Ectodermal cell (in vitro differentiated cells): ENCODE measurements around the gene EYS.

Experiments used
- H3K27ac ChIP-seq: 2 replicates; pipeline ENCODE4 v1.7.0; 2013; ENCODE audit warnings: mild to moderate bottlenecking, low read depth, low read length; ENCODE audit not compliant: insufficient read depth, poor library complexity, severe bottlenecking
- H3K27me3 ChIP-seq: 2 replicates; pipeline ENCODE4 v1.7.0; 2013; ENCODE audit warnings: mild to moderate bottlenecking, low read length; ENCODE audit not compliant: insufficient read depth, control insufficient read depth, poor library complexity, severe bottlenecking
- H3K36me3 ChIP-seq: one replicate; pipeline ENCODE4 v1.7.0; 2013; ENCODE audit warnings: low read length; ENCODE audit not compliant: control insufficient read depth, insufficient read depth
- H3K4me1 ChIP-seq: one replicate; pipeline ENCODE4 v1.7.0; 2013; ENCODE audit warnings: low read length; ENCODE audit not compliant: control insufficient read depth, insufficient read depth
- H3K4me3 ChIP-seq: 2 replicates; pipeline ENCODE4 v1.7.0; 2013; ENCODE audit warnings: low read depth, low read length, control low read depth; ENCODE audit not compliant: insufficient read depth
- H3K9me3 ChIP-seq: 2 replicates; pipeline ENCODE4 v1.7.0; 2013; ENCODE audit warnings: mild to moderate bottlenecking, low read length, moderate library complexity; ENCODE audit not compliant: control insufficient read depth
- WGBS, 2 experiments: methylation state at CpG; one replicate each; pipeline ENCODE4 v1.1.7; 2013; ENCODE audit warnings: missing lambda C conversion rate in 2 of 2; 5-methylcytosine and 5-hydroxymethylcytosine counted together

The EYS gene

GRCh38 chr6:64712606-64713005 lies 994.4 kb downstream of the EYS start:
- H3K9me3 ChIP-seq: no peaks in the 10 kb centered on the region
- WGBS, 2 experiments: 46 to 55% methylated on average over 2 of the region's 2 CpGs
- H3K27ac ChIP-seq: no peak overlapping the region
- H3K4me3 ChIP-seq: no peak overlapping the region
- no peaks in the 10 kb centered on the region for H3K36me3 ChIP-seq
- H3K4me1 ChIP-seq: no peaks in the 10 kb centered on the region
- H3K27me3 ChIP-seq: no peaks in the 10 kb centered on the region

GRCh38 chr6:64703922-64704321 lies 1003.1 kb downstream of the EYS start:
- no peak overlapping the region for H3K4me3 ChIP-seq
- 57 to 80% methylated on average over 2 of the region's 2 CpGs for WGBS, 2 experiments
- no peaks in the 10 kb centered on the region for H3K27me3 ChIP-seq
- H3K4me1 ChIP-seq: no peaks in the 10 kb centered on the region
- H3K27ac ChIP-seq: no peak overlapping the region
- no peaks in the 10 kb centered on the region for H3K36me3 ChIP-seq
- H3K9me3 ChIP-seq: no peaks in the 10 kb centered on the region

GRCh38 chr6:64696053-64696452 lies 1011.0 kb downstream of the EYS start:
- no peaks in the 10 kb centered on the region for H3K9me3 ChIP-seq
- H3K4me1 ChIP-seq: no peaks in the 10 kb centered on the region
- no peak overlapping the region for H3K27ac ChIP-seq
- H3K36me3 ChIP-seq: no peaks in the 10 kb centered on the region
- H3K4me3 ChIP-seq: no peak overlapping the region
- H3K27me3 ChIP-seq: no peaks in the 10 kb centered on the region
- whole genome bisulfite sequencing, 2 experiments: 100% methylated on average over 1 of the region's 1 CpG; no CpG with 5 or more reads in 1 of the 2 experiments

- no peaks in the 10 kb centered on the region for H3K9me3 ChIP-seq
- no peaks in the 10 kb centered on the region for H3K27me3 ChIP-seq
- no peaks in the 10 kb centered on the region for H3K36me3 ChIP-seq
- H3K4me3 ChIP-seq: no peak overlapping the region
- H3K4me1 ChIP-seq: no peaks in the 10 kb centered on the region
- H3K27ac ChIP-seq: no peak overlapping the region
- 89 to 92% methylated on average over 3 of the region's 3 CpGs for WGBS, 2 experiments
Observed at GRCh38 chr6:64694356-64694755, 1012.7 kb downstream of the EYS start.

DNA sequence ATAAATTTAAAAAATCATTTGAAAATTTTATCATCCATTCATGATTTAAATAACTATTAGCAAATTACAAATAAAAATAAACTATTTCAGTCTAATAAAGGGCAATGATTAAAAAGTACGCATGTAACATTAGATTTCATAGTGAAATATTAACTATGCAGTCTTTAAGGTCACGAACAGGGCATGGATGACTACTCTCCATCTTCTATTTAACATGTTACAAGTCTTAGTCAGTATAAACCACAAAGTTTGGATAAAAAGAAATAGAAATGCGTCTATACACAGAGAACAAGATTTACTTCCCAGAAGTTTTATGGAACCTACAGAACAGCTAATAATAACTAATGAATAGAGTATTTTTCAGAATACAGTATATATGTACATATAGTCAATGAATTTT lies 1016.0 kb downstream of the EYS start:
- H3K27me3 ChIP-seq: no peaks in the 10 kb centered on the region
- WGBS, 2 experiments: 100% methylated on average over 3 of the region's 3 CpGs; no CpG with 5 or more reads in 1 of the 2 experiments
- H3K9me3 ChIP-seq: no peaks in the 10 kb centered on the region
- no peaks in the 10 kb centered on the region for H3K4me1 ChIP-seq
- H3K27ac ChIP-seq: no peak overlapping the region
- H3K36me3 ChIP-seq: no peaks in the 10 kb centered on the region
- no peak overlapping the region for H3K4me3 ChIP-seq

GRCh38 chr6:64685401-64685800 lies 1021.6 kb downstream of the EYS start:
- no peak overlapping the region for H3K4me3 ChIP-seq
- H3K9me3 ChIP-seq: no peaks in the 10 kb centered on the region
- 50 to 52% methylated on average over 2 of the region's 2 CpGs for WGBS, 2 experiments
- no peaks in the 10 kb centered on the region for H3K27me3 ChIP-seq
- no peaks in the 10 kb centered on the region for H3K4me1 ChIP-seq
- no peak overlapping the region for H3K27ac ChIP-seq
- H3K36me3 ChIP-seq: no peaks in the 10 kb centered on the region

DNA sequence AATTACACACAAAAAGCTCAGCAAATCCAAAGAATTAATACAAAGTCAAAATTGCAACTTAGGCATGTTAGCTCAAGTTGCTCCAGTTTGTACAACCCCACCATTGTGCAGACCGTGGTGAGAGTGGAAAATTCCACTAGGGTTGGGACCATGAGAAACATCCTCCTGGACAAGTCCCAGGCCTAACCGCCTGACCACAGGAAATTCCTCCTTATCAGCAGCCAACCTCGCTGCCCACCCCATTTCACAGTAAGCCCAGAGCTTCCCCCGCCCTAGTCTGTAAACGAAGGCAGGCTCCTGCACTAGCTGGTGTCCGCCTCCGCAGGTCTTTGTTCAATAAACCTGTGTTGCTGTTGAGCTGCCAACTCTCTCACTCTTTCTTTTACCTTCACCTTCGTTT lies 1023.3 kb downstream of the EYS start:
- 71 to 74% methylated on average over 7 of the region's 8 CpGs for WGBS, 2 experiments
- Histone ChIP-seq H3K4me1 (no peaks in the 10 kb centered on the region), H3K27ac (no peak overlapping the region), H3K9me3 (no peaks in the 10 kb centered on the region), H3K27me3 (no peaks in the 10 kb centered on the region), H3K4me3 (no peak overlapping the region), H3K36me3 (no peaks in the 10 kb centered on the region)

DNA sequence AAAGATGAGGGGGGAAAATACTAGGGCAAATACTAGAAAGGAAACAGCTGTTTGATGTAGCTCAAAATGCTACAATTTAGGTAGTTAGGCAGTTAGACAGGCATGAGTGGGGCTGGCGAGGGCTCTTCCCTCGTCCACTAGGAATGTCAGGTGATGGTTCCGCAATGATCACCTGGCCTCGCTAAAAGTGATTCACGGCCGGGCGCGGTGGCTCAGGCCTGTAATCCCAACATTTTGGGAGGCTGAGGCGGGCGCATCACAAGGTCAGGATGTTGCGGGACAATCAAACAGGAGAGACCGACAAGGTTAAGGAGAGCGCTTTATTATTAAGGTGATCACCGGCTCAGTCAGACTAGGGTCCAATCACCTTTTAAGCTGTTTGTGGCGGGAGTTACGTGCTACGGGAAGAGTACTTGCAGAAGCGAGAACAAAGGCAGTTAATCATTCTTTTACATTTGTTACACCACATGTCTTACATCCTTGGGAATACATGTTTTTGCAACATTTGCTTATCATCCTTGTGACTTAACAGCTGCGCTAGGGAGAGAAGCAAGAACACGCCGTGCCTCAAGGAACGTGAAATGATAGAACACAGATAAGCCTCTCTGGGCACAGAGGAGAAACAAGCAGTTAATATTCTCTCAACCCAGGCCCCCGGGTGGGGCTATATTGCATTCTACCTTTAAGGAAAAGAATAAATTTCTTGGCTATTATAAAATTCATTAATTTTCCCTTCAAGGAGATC lies 1025.4 kb downstream of the EYS start:
- no peaks in the 10 kb centered on the region for H3K4me1 ChIP-seq
- H3K36me3 ChIP-seq: no peaks in the 10 kb centered on the region
- H3K27me3 ChIP-seq: no peaks in the 10 kb centered on the region
- WGBS, 2 experiments: 96% methylated on average over 22 to 23 of the region's 23 CpGs
- H3K4me3 ChIP-seq: no peak overlapping the region
- H3K9me3 ChIP-seq: no peaks in the 10 kb centered on the region
- H3K27ac ChIP-seq: no peak overlapping the region

GRCh38 chr6:64680446-64680845 lies 1026.6 kb downstream of the EYS start:
- WGBS, 2 experiments: 87 to 92% methylated on average over 3 to 5 of the region's 5 CpGs
- no peak overlapping the region for H3K4me3 ChIP-seq
- H3K27me3 ChIP-seq: no peaks in the 10 kb centered on the region
- no peaks in the 10 kb centered on the region for H3K4me1 ChIP-seq
- H3K9me3 ChIP-seq: no peaks in the 10 kb centered on the region
- no peak overlapping the region for H3K27ac ChIP-seq
- H3K36me3 ChIP-seq: no peaks in the 10 kb centered on the region

DNA sequence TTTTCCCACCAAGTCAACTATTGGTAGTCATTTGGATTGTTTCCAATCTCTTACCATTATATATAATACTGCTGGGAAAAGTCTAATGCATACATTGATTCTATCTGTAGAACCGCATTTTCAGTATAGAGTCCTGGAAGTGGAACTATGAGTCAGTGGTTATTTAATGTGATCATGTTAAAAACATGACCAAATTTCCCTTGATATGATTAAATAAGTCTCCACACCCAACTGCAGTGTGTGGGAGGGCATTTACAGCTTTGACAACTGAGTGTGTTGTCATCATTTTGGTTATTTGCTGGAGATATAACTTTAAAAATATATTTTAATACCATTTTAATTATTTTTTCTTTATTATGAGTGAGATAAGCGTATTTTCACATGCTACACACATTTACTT lies 1027.6 kb downstream of the EYS start:
- Histone ChIP-seq H3K36me3 (no peaks in the 10 kb centered on the region), H3K9me3 (no peaks in the 10 kb centered on the region), H3K4me3 (no peak overlapping the region), H3K27ac (no peak overlapping the region), H3K4me1 (no peaks in the 10 kb centered on the region), H3K27me3 (no peaks in the 10 kb centered on the region)
- WGBS, 2 experiments: 100% methylated on average over 1 of the region's 2 CpGs; no CpG with 5 or more reads in 1 of the 2 experiments
